ENCODE data around the gene RNF123. TPM values are rescaled to one million over a fixed set of nuclear protein-coding genes. Genes with fewer than 3 reads are reported as not detected.
A peak's percentile ranks its signal among the peaks of the same experiment; 100 is the strongest.
"Not testable (repeated sequence)": the region's sequence is repeated elsewhere in the genome, so short reads cannot be mapped to it uniquely, and the experiment has no call there.

The RNF123 gene
- total RNA-seq, 1 experiment from 2014 or later = 46.7 TPM

GRCh38 chr3:49688338-49689045, 865 bp upstream of the RNF123 start:
- H3K36me3 ChIP-seq (ENCODE audit: low read depth); DNase-seq; H3K79me2 ChIP-seq (ENCODE audit: low read depth); H3K4me1 ChIP-seq (replicated peaks; ENCODE audit: insufficient read depth); H3K27me3 ChIP-seq (ENCODE audit: insufficient read depth, low read depth); intact Hi-C loops (cut with micrococcal nuclease; ENCODE audit: unreplicated experiment); H3F3A ChIP-seq (ENCODE audit: insufficient read depth, low read depth); BruUV-seq (replicated peaks); CTCF ChIA-PET; H4K20me1 ChIP-seq (ENCODE audit: insufficient read depth); POLR2A ChIA-PET (ENCODE audit: unreplicated experiment); H3K9me3 ChIP-seq (ENCODE audit: insufficient read depth, low read depth); H3K9me2 ChIP-seq (ENCODE audit: insufficient read depth): not testable (repeated sequence)
- Histone ChIP-seq H3K4me2 (peak overlapping the region; percentile 74), H3K27ac (peak overlapping the region; percentile 21; the same call in 1 of the 2 replicates), H3K4me3 (peak overlapping the region; percentile 95), H2AFZ (peak overlapping the region; percentile 78; the same call in 1 of the 2 replicates)

GRCh38 chr3:49689908-49690624, 709 bp downstream of the RNF123 start:
- H3K27ac ChIP-seq; H3K4me1 ChIP-seq (replicated peaks; ENCODE audit: insufficient read depth); H3F3A ChIP-seq (ENCODE audit: insufficient read depth, low read depth); BruUV-seq (replicated peaks); CTCF ChIA-PET; H3K36me3 ChIP-seq (ENCODE audit: low read depth); H3K9me3 ChIP-seq (ENCODE audit: insufficient read depth, low read depth); H3K9me2 ChIP-seq (ENCODE audit: insufficient read depth); H4K20me1 ChIP-seq (ENCODE audit: insufficient read depth); POLR2A ChIA-PET (ENCODE audit: unreplicated experiment); H3K27me3 ChIP-seq (ENCODE audit: insufficient read depth, low read depth); H3K79me2 ChIP-seq (ENCODE audit: low read depth); intact Hi-C loops (cut with micrococcal nuclease; ENCODE audit: unreplicated experiment); DNase-seq: not testable (repeated sequence)
- Histone ChIP-seq H2AFZ (peak overlapping the region; percentile 78), H3K4me3 (peak overlapping the region; percentile 95), H3K4me2 (peak overlapping the region; percentile 74)

GRCh38 chr3:49690856-49691255, 1.5 kb downstream of the RNF123 start:
- H3K9me3 ChIP-seq (ENCODE audit: insufficient read depth, low read depth); POLR2A ChIA-PET (ENCODE audit: unreplicated experiment): not testable (repeated sequence)
- H3K4me2 ChIP-seq = peak overlapping the region; percentile 74

GRCh38 chr3:49691481-49691880, 2.1 kb downstream of the RNF123 start:
- H3F3A ChIP-seq (ENCODE audit: insufficient read depth, low read depth); H2AFZ ChIP-seq; H3K36me3 ChIP-seq (ENCODE audit: low read depth); H3K4me2 ChIP-seq; H3K9me2 ChIP-seq (ENCODE audit: insufficient read depth); BruUV-seq (replicated peaks); H3K27ac ChIP-seq; H3K9me3 ChIP-seq (ENCODE audit: insufficient read depth, low read depth); DNase-seq; H3K4me1 ChIP-seq (replicated peaks; ENCODE audit: insufficient read depth); intact Hi-C loops (cut with micrococcal nuclease; ENCODE audit: unreplicated experiment); CTCF ChIA-PET; H3K27me3 ChIP-seq (ENCODE audit: insufficient read depth, low read depth); H3K4me3 ChIP-seq; H4K20me1 ChIP-seq (ENCODE audit: insufficient read depth); POLR2A ChIA-PET (ENCODE audit: unreplicated experiment); H3K79me2 ChIP-seq (ENCODE audit: low read depth): not testable (repeated sequence)

More at GRCh38 chr3:49690856-49691255, 1.5 kb downstream of the RNF123 start:
- H3K79me2 ChIP-seq (ENCODE audit: low read depth); H2AFZ ChIP-seq; H3K4me1 ChIP-seq (replicated peaks; ENCODE audit: insufficient read depth); intact Hi-C loops (cut with micrococcal nuclease; ENCODE audit: unreplicated experiment); H3K27me3 ChIP-seq (ENCODE audit: insufficient read depth, low read depth); DNase-seq; H3K9me2 ChIP-seq (ENCODE audit: insufficient read depth); H4K20me1 ChIP-seq (ENCODE audit: insufficient read depth); H3K27ac ChIP-seq; H3F3A ChIP-seq (ENCODE audit: insufficient read depth, low read depth); CTCF ChIA-PET; BruUV-seq (replicated peaks); H3K36me3 ChIP-seq (ENCODE audit: low read depth): not testable (repeated sequence)
- H3K4me3 ChIP-seq = peak overlapping the region; percentile 95; the same call in 1 of the 2 replicates

- H3F3A ChIP-seq (ENCODE audit: insufficient read depth, low read depth); intact Hi-C loops (cut with micrococcal nuclease; ENCODE audit: unreplicated experiment); H3K4me3 ChIP-seq; H3K27ac ChIP-seq; H3K4me1 ChIP-seq (replicated peaks; ENCODE audit: insufficient read depth); H3K79me2 ChIP-seq (ENCODE audit: low read depth); H3K36me3 ChIP-seq (ENCODE audit: low read depth); H3K4me2 ChIP-seq; H3K27me3 ChIP-seq (ENCODE audit: insufficient read depth, low read depth); BruUV-seq (replicated peaks); H3K9me2 ChIP-seq (ENCODE audit: insufficient read depth); H3K9me3 ChIP-seq (ENCODE audit: insufficient read depth, low read depth); CTCF ChIA-PET; H2AFZ ChIP-seq; DNase-seq; POLR2A ChIA-PET (ENCODE audit: unreplicated experiment); H4K20me1 ChIP-seq (ENCODE audit: insufficient read depth): not testable (repeated sequence)
Observed at GRCh38 chr3:49694409-49695070, 5.2 kb downstream of the RNF123 start.

- POLR2A ChIA-PET (ENCODE audit: unreplicated experiment); H3K4me1 ChIP-seq (replicated peaks; ENCODE audit: insufficient read depth); H3K27me3 ChIP-seq (ENCODE audit: insufficient read depth, low read depth); DNase-seq; H3K9me2 ChIP-seq (ENCODE audit: insufficient read depth); H3F3A ChIP-seq (ENCODE audit: insufficient read depth, low read depth); H4K20me1 ChIP-seq (ENCODE audit: insufficient read depth); CTCF ChIA-PET; H3K4me3 ChIP-seq; intact Hi-C loops (cut with micrococcal nuclease; ENCODE audit: unreplicated experiment); H3K79me2 ChIP-seq (ENCODE audit: low read depth); H3K27ac ChIP-seq; H3K4me2 ChIP-seq; H3K9me3 ChIP-seq (ENCODE audit: insufficient read depth, low read depth); H2AFZ ChIP-seq; BruUV-seq (replicated peaks); H3K36me3 ChIP-seq (ENCODE audit: low read depth): not testable (repeated sequence)
Observed at GRCh38 chr3:49695350-49696015, 6.1 kb downstream of the RNF123 start.
